ENCODE measurements around the gene ACSL3.
"Not testable (repeated sequence)": the region's sequence is repeated elsewhere in the genome, so short reads cannot be mapped to it uniquely, and the experiment has no call there.

The ACSL3 gene

GRCh38 chr2:222907790-222908441 lies 47.1 kb downstream of the ACSL3 start:
- no peak for DNase-seq

GRCh38 chr2:222909286-222909685 lies 48.5 kb downstream of the ACSL3 start:
- DNase-seq = no peak

GRCh38 chr2:222912117-222912516 lies 51.3 kb downstream of the ACSL3 start:
- peak in 9 of 56 donors; percentile 4 to 31 (median 23) for DNase-seq

DNA sequence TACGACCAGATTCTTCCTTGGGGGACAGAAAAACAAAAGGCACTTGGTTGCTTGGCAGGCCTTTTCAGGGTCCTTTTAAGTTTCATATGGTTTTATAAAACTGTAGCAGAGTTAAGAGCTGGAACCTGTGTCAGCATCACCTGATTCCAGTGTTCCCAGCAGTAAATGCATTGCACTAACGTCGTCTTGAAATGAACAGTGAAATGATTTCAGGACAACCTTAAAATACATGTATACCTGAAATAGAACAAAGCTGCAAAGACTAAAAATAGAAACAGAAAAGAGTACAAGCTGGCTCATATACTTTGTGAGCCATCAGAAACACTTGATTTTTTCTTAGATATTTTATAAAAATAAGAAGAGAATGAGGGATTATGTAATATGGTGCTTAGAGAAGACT lies 51.9 kb downstream of the ACSL3 start:
- DNase-seq = no peak

DNA sequence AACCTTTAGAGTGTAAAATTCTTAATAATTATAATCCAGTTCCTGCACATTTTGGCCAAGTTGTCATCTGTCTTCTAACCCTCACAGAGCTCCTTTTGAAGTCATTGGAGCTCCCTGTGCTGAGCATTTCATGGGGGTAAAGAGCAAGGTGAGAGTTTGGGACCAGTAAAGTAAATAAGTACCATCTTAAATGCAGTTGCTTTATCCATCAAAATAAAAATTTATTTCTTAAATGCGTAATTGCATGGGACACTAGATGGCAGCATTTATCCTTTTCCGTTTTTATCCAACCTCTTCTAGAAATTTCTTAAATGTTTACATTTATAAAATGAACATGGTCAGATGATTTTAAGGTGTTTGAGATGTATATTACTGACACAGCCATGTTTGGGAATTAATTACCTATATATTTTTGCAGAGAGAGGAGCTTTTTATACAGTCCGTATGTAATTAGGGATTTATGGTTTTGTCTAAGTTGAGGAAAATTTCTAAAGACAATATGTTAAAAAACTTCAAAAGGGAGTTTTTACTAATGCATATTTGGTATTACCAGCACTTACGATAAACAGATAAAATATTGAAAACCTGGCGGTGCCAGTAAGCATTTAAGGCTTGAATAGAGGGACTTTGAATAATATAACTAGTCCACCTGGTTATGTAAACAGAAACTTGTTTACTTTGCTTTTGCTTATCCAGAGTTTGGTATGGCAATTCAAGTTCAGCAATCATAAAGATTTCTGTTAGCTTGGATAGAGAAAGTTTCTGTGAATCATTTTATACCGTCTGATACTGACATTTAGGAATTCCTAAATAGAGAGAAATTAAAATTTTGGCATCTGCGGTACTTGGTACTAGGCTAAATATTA lies 54.5 kb downstream of the ACSL3 start:
- DNase-seq = no peak

- no peak for DNase-seq
Observed at GRCh38 chr2:222916229-222917197, 55.7 kb downstream of the ACSL3 start.

- not testable (repeated sequence) for DNase-seq
Observed at GRCh38 chr2:222917212-222917611, 56.4 kb downstream of the ACSL3 start.

GRCh38 chr2:222919841-222920526 lies 59.1 kb downstream of the ACSL3 start:
- no peak for DNase-seq

GRCh38 chr2:222920657-222921186 lies 59.9 kb downstream of the ACSL3 start:
- no peak for DNase-seq

- DNase-seq = no peak
Observed at GRCh38 chr2:222922019-222922800, 61.4 kb downstream of the ACSL3 start.

DNA sequence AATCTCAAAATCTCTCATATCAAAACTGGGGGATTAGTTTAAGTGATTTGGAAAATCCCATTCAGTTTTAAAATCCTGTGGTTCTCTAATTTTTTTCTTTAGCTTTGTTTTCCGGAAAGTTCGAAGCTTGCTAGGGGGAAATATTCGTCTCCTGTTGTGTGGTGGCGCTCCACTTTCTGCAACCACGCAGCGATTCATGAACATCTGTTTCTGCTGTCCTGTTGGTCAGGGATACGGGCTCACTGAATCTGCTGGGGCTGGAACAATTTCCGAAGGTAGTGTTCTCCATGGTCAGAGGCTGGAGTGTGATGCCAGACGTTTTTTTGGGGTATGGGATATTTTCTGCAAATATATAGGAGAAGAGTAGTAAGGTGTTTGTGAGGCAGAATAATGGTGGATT lies 66.1 kb downstream of the ACSL3 start:
- no peak for DNase-seq

DNA sequence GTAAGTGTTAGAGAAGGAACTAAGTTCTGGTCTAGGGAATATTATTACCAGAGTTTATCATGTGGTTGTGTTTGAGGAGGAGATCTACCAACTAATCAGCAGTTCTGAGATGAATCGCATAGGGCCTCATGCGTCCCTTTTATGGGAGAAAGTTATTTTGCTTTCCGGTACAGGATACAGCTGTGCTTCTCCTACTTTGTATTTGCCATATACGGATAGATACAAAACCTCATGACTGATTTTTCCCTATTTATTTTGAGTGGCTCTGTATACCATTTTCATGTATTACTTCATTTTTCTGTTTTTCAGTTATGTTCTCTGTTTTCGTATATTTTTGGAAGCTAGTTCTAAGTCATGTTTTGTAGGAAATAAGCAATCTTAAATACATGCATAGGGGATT lies 66.8 kb downstream of the ACSL3 start:
- no peak for DNase-seq

- DNase-seq = no peak
Observed at GRCh38 chr2:222928335-222928734, 67.5 kb downstream of the ACSL3 start.

GRCh38 chr2:222930862-222931261 lies 70.0 kb downstream of the ACSL3 start:
- DNase-seq = no peak

DNA sequence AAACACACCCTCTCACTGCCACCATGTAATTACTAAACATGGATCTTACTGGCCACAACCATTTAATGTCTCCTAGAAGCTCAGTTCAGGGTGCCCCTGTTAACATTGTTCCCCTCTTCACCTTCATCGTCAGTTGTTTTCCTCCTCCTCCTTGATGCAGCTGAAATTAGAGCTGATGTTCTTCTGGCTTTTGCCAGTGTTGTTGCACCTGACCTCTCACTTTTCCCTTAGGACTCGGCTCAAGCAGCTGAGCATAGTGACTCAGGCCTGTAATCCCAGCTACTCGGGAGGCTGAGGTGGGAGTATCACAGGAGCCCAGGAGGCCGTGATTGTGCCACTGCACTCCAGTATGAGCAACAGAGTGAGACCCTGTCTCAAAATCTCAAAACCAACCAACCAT lies 70.8 kb downstream of the ACSL3 start:
- DNase-seq = no peak

DNA sequence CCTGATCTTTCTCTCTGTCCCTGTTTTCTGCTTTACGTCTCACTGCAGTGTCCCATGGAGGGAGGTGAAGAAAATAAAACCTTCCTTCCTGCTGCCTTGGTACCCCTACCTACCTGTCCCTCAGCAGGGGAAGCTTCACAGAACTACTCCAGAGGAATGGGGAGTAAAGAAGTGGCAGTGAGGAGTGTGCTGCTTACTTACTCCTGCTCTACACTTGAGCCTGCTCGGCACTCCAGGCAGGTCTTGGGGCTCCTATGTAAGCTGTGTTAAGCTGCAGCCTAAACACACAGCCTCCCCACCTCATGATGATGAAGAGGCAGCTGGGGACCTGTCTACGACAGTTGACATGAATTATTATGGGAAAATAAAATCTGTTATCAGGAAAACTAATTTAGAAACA lies 72.6 kb downstream of the ACSL3 start:
- DNase-seq = no peak

GRCh38 chr2:222935688-222936298 lies 75.0 kb downstream of the ACSL3 start:
- DNase-seq = no peak

DNA sequence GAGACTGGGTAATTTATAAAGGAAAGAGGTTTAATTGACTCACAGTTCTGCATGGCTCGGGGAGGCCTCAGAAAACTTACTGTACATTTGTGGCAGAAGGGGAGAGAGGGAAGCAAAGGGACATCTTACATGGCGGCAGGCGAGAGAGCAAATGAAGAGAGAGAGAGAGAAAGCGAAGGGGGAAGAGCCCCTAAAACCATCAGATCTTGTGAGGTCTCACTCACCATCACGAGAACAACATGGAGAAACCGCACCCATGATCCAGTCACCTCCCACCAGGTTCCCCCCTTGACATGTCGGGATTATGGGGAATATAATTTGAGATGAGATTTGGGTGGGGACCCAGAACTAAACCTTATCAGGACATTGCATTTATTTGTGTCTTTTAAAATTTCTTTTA lies 75.9 kb downstream of the ACSL3 start:
- DNase-seq = no peak

DNA sequence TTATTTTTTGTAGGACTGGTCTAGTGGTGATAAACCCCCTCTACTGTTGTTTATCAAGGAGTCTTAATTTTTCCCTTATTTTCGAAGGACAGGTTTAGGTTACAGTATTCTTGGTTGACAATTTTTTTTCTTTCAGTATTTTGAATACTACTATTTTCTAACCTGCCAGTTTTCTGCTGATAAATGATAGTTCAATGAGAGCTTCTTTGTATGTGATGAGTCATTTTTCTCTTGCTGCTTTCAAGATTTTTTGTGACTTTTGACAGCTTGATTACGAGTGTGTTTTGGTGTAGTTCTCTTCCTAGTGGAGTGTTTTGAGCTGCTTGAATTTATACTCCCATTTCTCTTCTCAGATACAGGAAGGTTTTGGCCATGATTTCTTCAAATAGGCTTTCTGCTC lies 77.5 kb downstream of the ACSL3 start:
- no peak for DNase-seq

All from amygdala (tissue), 56 donors.